A673 (cell line): Measurements from ENCODE around the gene SARS2. TPM values are rescaled to one million over a fixed set of nuclear protein-coding genes. Genes with fewer than 3 reads are reported as not detected.

ENCODE experiments used
- BruUV-seq: library from RNA; stranded (reverse); fragments of 400-500 nt; replicated peaks from 2 replicates; lab custom pipeline; 2021; lab: Mats Ljungman, UMichigan
- CTCF ChIA-PET: fragments of 300-600 bp; sonication (Branson Sonifier 250); formaldehyde crosslinking; loops from one replicate; lab custom pipeline; 2022; ENCODE audit warnings: antibody characterized with exemption; lab: Charles Lee
- POLR2A ChIA-PET: fragments of 300-600 bp; sonication (Branson Sonifier 250); formaldehyde crosslinking; loops from one replicate; lab custom pipeline; 2022; ENCODE audit warnings: antibody characterized with exemption; ENCODE audit not compliant: low non-redundant PET; lab: Charles Lee
- DNase-seq: peaks from one replicate; pipeline ENCODE4 v3.0.0-alpha.2; 2015; ENCODE audit warnings: low spot score
- H3K27ac ChIP-seq: fragments of 200-600 bp; sonication (generic); 2 replicates; pipeline ENCODE4 v1.5.1; 2016; ENCODE audit warnings: mixed run types, low read depth, mild to moderate bottlenecking, mixed read lengths, antibody characterized with exemption, low read length; ENCODE audit not compliant: poor library complexity, severe bottlenecking
- H3K27me3 ChIP-seq: fragments of 200-600 bp; sonication (generic); replicated peaks from 2 replicates; pipeline ENCODE4 v1.6.1; 2017; ENCODE audit warnings: mixed run types, low read depth, mild to moderate bottlenecking, mixed read lengths, antibody characterized with exemption, low read length; ENCODE audit not compliant: insufficient read depth, poor library complexity
- H3K36me3 ChIP-seq: fragments of 200-600 bp; sonication (generic); 2 replicates; pipeline ENCODE4 v1.6.1; 2016; ENCODE audit warnings: mixed run types, mild to moderate bottlenecking, mixed read lengths, antibody characterized with exemption, low read length; ENCODE audit not compliant: insufficient read depth, poor library complexity, severe bottlenecking
- H3K4me1 ChIP-seq: fragments of 200-600 bp; sonication (generic); 2 replicates; pipeline ENCODE4 v1.6.1; 2017; ENCODE audit warnings: mixed run types, mild to moderate bottlenecking, mixed read lengths, antibody characterized with exemption, low read length; ENCODE audit not compliant: insufficient read depth, poor library complexity, severe bottlenecking
- H3K4me3 ChIP-seq: fragments of 200-600 bp; sonication (generic); 2 replicates; pipeline ENCODE4 v1.5.1; 2016; ENCODE audit warnings: low read depth, mixed run types, mild to moderate bottlenecking, mixed read lengths, low read length; ENCODE audit not compliant: poor library complexity, severe bottlenecking
- H3K9me3 ChIP-seq: fragments of 200-600 bp; sonication (generic); 2 replicates; pipeline ENCODE4 v1.6.1; 2016; ENCODE audit warnings: mixed run types, low read depth, mild to moderate bottlenecking, mixed read lengths, antibody characterized with exemption, low read length; ENCODE audit not compliant: poor library complexity, severe bottlenecking
- EZH2 ChIP-seq: fragments of 200-600 bp; sonication (generic); IDR thresholded peaks from 2 replicates; pipeline ENCODE4 v1.6.1; 2017; ENCODE audit warnings: borderline replicate concordance, low read depth, mild to moderate bottlenecking, mixed read lengths, antibody characterized with exemption, low read length; ENCODE audit not compliant: poor library complexity, severe bottlenecking
- intact Hi-C: fragments of 100-400 bp; cut with micrococcal nuclease; formaldehyde crosslinking; loops from one replicate; pipeline ENCODE4 v1.10.0; 2022; ENCODE audit not compliant: unreplicated experiment
- total RNA-seq: library from RNA; stranded (reverse); gene quantifications from 2 replicates; pipeline ENCODE4 v1.2.3, GENCODE V29; 2021
- TF ChIP-seq, protein P1 (sequence below): fragments of 300-800, 200-600 bp; sonication (generic); conservative IDR thresholded peaks from 2 replicates; pipeline ENCODE4 v1.5.1; 2017; ENCODE audit warnings: low read depth, mild to moderate bottlenecking, antibody characterized with exemption, low read length, moderate library complexity, mixed read lengths

The SARS2 gene
- total RNA-seq, 1 experiment from 2014 or later, result 58.6 TPM

- CTCF ChIA-PET, result no interaction called here
- no peaks in the 10 kb centered on the region for H3K27me3 ChIP-seq
- peaks cover 5% of the 10 kb centered on the region for H3K36me3 ChIP-seq
- H3K9me3 ChIP-seq, result no peaks in the 10 kb centered on the region
- H3K4me1 ChIP-seq, result no peaks in the 10 kb centered on the region
- TF ChIP-seq, protein P1, sequence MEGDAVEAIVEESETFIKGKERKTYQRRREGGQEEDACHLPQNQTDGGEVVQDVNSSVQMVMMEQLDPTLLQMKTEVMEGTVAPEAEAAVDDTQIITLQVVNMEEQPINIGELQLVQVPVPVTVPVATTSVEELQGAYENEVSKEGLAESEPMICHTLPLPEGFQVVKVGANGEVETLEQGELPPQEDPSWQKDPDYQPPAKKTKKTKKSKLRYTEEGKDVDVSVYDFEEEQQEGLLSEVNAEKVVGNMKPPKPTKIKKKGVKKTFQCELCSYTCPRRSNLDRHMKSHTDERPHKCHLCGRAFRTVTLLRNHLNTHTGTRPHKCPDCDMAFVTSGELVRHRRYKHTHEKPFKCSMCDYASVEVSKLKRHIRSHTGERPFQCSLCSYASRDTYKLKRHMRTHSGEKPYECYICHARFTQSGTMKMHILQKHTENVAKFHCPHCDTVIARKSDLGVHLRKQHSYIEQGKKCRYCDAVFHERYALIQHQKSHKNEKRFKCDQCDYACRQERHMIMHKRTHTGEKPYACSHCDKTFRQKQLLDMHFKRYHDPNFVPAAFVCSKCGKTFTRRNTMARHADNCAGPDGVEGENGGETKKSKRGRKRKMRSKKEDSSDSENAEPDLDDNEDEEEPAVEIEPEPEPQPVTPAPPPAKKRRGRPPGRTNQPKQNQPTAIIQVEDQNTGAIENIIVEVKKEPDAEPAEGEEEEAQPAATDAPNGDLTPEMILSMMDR, result no peak
- TF ChIP-seq EZH2, result no peak
- H3K4me3 ChIP-seq, result no peak overlapping the region
- intact Hi-C loops, result no loop called here
- no TSS peak for BruUV-seq
- no peak for DNase-seq
- POLR2A ChIA-PET, result no interaction called here
- no peak overlapping the region for H3K27ac ChIP-seq
These were observed 12.0 kb downstream of the SARS2 start for GRCh38 chr19:38918526-38918925.

GRCh38 chr19:38917921-38918491 lies 12.6 kb downstream of the SARS2 start:
- intact Hi-C loops, result no loop called here
- ChIA-PET POLR2A (no interaction called here), CTCF (no interaction called here)
- no peaks in the 10 kb centered on the region for H3K27me3 ChIP-seq
- H3K4me1 ChIP-seq, result no peaks in the 10 kb centered on the region
- BruUV-seq, result no TSS peak
- no peak overlapping the region for H3K27ac ChIP-seq
- no peaks in the 10 kb centered on the region for H3K9me3 ChIP-seq
- no peak overlapping the region for H3K4me3 ChIP-seq
- H3K36me3 ChIP-seq, result peaks cover 5% of the 10 kb centered on the region
- no peak for DNase-seq
- no peak for TF ChIP-seq EZH2
- TF ChIP-seq, protein P1, result no peak

GRCh38 chr19:38917516-38917915 lies 13.0 kb downstream of the SARS2 start:
- no peak overlapping the region for H3K4me3 ChIP-seq
- POLR2A ChIA-PET, result no interaction called here
- no peak overlapping the region for H3K27ac ChIP-seq
- CTCF ChIA-PET, result no interaction called here
- peaks cover 5% of the 10 kb centered on the region for H3K36me3 ChIP-seq
- H3K27me3 ChIP-seq, result no peaks in the 10 kb centered on the region
- DNase-seq, result no peak
- no TSS peak for BruUV-seq
- intact Hi-C loops, result no loop called here
- TF ChIP-seq, protein P1, result no peak
- TF ChIP-seq EZH2, result no peak
- peaks cover 1% of the 10 kb centered on the region for H3K4me1 ChIP-seq
- H3K9me3 ChIP-seq, result no peaks in the 10 kb centered on the region
